CD4-positive, alpha-beta T cell treated with Interferon alpha-2 for 1 hour (primary cell): ENCODE measurements around the gene SLC2A11.
"Not testable (repeated sequence)": the region's sequence is repeated elsewhere in the genome, so short reads cannot be mapped to it uniquely, and the experiment has no call there.

Experiments
- DNase-seq, 2 donors: peaks; one replicate each; pipeline ENCODE4 v3.0.0-alpha.2; 2020 to 2022

SLC2A11 gene

DNA sequence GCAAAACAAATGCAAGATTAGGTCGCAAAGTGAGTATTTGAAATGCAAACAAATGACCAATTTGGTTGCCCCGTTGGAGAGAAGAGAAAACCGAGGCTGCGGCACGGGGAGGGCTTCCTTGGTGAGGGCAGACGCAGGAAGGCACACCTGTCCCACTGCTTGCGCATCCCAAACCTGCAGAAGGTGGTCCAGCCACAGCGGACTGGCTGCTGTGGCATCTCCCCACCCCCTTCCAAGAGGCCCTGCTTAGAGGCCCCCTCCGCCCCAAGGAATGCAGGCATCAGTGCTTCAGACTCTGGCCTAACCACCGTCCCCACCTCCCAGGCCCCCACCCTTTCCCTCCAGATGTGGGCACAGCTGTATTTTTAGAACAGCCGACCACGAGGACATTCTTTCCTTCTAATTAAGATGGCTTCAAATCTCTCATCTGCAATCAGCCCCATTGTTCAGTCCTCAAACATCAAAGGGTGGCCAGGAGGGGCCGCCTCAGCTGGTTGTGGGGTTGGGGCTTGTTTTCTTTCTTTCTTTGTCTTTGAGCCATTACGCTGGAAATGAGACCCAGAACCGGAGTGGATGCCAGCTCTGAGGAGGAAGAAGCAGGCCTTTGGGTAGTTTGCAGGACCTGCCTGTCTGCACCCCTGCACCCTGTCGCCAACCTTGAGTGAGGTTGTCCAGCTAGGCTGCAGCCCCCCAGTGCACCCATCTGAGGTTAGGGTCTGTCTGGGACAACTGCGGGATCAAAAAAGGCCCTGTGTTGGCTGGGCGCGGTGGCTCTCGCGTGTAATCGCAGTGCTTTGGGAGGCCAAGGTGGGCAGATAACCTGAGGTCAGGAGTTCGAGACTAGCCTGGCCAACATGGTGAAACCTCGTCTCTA is 9.4 kb upstream of the SLC2A11 start:
- DNase-seq, result no peak

DNA sequence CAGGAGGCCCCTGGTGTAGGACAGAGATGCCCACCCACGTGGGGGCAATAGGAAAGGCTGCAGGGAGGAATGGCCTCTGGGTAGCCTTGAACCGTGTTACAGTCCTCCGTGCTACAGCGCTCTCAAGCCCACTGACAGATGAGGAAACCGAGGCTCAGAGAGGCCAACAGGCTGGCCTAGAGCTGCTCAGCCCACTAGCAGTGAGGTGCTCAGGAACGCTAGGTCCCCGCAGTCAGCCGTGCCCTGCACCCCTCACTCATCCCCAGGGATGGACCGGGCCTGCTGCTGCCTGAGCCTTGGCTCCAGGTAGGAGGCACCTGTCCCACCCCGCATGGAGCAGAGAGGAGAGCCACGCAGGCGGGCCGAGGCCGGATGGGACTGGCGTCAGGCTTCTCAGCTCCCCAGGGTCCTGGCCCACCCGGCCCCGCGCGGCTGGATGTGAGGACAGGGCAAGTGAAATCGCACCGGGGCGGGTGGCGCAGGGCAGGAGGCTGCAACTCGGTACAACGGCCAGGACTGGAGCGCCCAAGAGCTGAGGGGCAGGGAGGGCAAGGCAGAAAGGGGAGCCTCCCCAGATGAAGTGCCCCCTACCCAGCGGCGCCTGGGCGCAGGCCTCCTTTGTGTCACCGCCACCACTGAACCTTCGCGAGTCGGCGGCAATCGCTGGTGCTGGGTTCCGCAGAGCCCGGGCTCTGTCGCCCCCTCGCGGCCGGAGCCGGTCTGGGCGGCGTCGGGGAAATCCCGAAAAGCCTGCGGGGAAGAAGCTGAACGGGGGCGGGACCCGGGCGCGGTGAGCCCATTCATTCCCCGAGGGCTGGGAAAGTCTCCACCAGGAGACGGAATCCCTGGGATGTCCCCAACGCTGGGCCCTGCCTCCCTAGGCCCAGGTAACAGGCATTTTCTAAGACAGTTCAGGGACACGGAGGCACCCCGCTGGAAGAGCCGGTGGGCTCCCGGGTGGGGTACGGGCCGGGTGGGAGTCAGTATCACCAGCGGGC is 8.4 kb upstream of the SLC2A11 start:
- DNase-seq, result peak; percentile 82 to 87

DNA sequence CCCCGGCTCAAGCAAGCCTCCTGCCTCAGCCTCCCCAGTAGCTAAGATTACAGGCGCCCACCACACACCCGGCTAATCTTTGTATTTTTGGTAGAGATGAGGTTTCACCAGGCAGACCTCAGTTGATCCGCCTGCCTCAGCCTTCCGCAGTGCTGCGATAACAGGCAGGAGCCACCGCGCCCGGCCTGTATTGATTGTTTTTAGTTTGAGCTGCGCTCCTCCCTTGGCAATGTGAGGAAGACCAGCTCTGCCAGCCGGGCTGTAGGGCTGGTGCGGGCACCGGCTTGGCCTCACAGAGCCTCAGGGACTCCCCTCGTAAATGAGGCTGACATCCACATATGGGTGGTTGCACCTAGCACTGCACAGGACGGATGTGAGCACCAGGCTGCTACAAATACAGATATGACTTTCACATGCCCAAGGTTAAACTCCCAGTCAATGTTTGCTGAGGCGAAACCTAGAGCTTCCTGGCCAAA is 7.5 kb upstream of the SLC2A11 start:
- no peak for DNase-seq

DNA sequence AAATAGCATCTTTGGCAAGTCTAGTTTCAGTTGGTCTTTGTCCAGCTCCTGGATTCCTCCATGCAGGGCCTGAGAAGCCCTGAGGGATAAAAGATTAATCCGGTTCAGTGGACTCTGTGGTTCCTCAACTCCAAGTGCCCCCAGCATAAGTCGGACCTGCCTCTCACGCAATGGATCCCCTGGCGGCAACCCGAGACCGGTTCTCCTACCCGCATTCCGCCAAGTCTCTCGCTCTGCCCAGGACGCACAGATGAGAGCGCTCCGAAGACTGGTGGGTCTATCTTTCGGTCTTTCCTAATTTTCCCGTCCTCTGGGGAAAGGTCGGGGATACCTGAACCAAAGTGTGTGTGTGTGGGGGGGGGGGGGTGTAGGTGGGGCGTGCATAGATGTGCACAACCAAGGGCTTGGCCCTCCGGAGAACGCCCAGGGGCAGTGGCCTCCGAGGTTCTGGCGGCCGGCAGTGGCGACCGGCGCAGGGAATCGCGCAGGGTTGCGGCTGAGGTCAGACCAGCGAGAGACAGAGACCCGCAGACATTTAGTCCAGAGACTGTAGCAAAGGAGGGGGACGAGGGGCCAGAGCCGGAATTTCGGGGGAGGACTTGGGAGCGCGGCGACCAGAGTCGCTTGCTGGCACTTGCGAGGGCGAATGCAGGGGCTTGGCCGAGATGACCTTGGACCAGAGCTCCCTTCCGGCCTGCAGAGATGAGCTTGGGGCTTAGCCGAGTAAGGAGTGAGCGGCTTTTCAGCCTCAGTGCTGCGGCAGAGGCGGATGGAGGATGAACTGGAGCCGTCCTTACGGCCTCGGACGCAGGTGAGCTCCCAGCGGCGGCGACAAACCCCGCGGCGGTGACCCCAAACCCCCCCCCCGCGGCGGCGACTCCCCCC is 712 bp upstream of the SLC2A11 start:
- peak in 1 of 2 donors; percentile 16 for DNase-seq

DNA sequence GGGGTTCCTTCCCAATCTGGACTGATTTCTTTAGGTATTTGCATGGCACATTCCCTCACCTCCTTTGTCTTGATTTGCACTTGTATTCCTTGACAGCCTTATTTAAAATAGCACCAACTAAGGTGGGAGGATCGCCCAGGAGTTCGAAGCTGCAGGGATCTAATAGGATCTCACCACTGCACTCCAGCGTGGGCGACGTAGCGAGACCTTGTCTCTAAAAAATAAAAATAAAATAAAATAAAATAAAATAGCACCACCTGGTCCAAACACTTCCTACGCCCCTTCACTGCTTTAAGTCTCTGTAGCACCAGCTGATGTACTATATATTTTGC is 775 bp downstream of the SLC2A11 start:
- no peak for DNase-seq

DNA sequence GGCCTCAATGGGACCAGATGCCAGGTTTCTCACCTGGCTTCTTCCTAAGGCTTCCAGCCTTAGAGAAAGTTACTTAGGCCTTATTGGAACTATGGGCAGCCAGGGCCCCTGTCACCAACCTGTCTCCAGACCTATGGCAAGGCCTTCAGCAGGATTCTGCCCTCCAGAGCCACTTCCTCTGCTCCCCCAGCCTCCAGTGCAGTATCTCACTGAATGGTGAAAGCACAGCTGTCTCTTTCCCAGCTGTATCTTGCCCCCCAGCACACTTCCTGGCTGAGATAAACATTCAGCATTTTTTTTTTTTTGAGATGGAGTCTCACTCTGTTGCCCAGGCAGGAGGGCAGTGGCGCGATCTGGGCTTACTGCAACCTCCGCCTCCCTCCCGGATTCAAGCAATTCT is 1.5 kb downstream of the SLC2A11 start:
- no peak for DNase-seq

DNA sequence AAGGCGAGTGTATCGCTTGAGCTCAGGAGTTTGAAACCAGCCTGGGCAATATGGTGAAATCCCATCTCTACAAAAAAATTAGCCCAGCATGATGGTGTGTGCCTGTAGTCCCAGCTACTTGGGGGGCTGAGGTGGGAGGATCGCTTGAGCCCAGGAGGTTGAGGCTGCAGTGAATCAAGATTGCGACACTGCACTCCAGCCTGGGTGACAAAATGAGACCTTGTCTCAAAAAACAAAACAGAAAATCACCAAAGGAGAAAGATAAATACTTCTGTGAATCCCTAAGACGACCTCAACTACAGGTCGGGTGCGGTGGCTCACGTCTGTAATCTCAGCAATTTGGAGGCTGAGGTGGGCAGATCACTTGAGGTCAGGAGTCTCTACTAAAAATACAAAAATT is 2.5 kb downstream of the SLC2A11 start:
- not testable (repeated sequence) for DNase-seq

DNA sequence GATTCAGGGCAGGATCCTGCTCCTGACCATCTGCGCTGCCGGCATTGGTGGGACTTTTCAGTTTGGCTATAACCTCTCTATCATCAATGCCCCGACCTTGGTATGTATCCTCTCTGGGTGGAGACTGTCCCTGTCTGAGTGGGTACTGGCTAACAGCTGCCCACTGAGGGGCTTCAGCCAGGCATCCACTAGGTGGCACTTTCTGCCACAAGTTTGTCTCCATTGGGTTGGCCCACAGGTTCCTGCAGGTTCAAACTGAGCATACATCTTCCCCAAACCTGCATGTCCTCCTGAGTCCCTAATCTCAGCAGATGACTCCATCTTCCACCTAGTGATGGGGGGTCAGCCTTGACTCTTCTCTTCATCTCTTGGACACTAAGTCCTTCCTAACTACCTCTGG is 4.4 kb downstream of the SLC2A11 start:
- DNase-seq, result peak; percentile 30 to 46

DNA sequence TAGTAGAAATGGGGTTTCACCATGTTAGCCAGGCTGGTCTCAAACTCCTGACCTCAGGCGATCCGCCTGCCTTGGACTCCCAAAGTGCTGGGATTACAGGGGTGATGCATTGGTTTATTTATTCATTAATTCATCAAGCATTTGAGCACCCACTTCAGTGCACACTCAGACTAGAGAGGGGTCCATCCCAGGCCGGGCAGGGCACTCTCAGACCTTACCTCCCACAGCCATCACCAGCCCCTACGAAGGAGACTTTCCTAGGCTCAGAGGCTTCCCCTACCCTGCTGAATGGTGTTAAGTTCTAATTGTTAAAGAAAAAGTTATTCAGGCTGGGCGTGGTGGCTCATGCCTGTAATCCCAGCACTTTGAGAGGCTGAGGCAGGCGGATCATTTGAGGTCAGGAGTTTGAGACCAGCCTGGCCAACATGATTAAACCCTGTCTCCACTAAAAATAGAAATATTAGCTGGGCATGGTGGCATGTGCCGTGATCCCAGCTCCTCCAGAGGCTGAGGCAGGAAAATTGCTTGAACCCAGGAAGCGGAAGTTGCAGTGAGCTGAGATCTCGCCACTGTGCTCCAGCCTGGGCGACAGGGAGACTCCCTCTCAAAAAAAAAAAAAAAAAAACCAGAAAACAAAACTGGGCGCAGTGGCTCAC is 7.0 kb downstream of the SLC2A11 start:
- not testable (repeated sequence) for DNase-seq

DNA sequence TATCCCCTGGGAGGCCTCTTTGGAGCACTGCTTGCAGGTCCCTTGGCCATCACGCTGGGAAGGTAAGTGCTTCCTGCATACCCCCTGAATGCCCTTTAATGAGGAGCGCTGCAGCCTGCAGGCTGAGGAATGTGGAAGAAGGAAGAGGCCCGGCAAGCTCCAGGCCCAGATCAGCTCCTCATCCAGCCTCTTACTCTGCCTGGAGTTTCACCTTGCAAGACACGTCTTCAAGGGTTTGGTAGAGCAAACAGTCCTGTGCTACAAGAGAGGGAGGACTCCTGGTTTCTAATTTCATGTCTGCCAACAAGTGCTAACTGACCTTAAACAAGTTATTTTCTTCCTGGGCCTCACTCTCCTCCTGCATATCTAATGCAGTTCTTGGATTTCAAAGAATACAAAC is 10.9 kb downstream of the SLC2A11 start:
- no peak for DNase-seq

DNA sequence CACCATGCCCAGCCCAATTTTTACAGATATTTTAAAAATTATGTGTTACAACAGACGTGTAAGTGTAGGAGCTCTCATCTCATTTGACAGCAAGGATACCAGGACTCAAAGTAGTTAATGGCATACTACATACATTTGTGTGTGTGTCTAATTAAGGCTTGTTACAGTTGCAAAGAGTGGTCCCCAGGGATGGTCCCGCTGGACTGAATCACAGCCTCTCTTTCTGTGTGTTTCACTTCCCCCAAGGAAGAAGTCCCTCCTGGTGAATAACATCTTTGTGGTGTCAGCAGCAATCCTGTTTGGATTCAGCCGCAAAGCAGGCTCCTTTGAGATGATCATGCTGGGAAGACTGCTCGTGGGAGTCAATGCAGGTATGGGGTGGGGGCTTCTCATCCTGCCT is 17.2 kb downstream of the SLC2A11 start:
- no peak for DNase-seq

DNA sequence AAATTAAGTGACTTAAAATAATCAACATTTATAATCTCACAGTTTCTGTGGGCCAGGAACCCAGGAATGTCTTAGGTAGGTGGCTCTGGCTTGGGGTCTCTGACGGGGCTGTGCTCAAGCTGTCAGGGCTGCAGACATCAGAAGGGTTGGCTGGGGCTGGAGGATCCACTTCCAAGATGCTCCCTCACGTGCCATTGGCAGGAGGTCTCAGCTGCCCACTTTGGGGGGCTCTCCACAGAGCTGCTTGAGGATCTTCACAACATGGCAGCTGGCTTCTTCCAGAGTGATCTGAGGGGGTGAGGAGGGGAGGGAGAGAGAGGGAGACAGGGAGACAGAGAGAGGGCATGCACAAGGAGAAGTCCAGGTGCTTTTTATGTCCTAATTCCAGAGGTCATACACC is 18.1 kb downstream of the SLC2A11 start:
- DNase-seq, result no peak

DNA sequence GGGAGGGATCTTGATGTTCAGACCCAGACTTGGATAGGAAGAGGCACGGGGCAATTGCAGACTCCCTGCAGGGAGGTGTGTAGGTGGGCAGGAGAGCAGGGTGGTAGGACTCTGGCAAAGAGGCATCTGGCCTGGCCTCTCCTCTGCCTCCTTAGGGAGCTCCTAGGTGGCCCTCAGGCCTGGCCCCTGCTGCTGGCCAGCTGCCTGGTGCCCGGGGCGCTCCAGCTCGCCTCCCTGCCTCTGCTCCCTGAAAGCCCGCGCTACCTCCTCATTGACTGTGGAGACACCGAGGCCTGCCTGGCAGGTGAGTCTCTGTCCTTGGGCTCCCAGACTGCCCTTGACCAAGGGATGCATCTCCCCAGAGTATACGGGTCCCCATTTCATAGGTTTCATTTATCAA is 19.9 kb downstream of the SLC2A11 start:
- no peak for DNase-seq

DNA sequence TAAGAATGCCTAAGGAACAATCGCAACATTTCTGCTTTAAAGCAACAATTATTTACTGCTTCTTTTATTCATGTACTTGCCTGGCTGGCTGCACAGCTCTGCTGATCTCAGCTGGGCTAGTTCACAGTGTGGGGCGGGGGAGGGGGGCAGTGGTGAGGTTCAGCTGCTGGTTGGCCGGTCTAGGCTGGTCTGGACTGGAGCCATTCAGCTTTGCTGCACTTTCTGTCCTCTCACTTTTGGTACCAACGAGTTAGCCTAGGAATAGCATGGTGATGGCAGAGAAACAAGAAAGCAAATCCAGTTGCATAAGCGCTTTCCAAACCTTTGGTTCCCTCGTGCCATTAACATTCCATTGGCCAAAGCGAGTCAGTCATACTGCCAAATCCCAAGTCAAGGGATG is 20.5 kb downstream of the SLC2A11 start:
- no peak for DNase-seq

DNA sequence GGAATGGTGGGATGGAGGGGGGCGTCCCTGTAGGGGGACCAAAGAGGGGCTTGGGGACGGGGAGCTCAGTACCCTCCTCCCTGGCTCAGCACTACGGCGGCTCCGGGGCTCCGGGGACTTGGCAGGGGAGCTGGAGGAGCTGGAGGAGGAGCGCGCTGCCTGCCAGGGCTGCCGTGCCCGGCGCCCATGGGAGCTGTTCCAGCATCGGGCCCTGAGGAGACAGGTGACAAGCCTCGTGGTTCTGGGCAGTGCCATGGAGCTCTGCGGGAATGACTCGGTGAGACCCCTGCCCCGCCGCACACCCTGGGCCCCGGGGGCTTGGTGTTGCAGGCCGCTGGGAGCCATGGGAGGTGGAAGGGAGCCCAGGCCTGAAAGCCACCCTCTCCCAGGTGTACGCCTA is 24.7 kb downstream of the SLC2A11 start:
- no peak for DNase-seq

DNA sequence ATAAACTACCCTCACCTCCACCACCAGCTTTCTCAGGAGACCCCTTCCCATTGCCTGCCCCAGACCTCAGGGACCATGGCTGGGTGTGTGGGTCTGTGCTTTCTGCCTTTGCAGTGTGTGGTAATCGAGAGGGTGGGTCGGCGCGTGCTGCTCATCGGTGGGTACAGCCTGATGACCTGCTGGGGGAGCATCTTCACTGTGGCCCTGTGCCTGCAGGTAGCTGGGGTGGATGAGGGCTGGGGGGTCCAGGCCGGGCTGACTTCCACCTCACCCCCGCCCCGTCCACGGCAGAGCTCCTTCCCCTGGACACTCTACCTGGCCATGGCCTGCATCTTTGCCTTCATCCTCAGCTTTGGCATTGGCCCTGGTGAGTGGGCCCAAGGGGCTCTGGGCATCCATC is 26.0 kb downstream of the SLC2A11 start:
- DNase-seq, result no peak

DNA sequence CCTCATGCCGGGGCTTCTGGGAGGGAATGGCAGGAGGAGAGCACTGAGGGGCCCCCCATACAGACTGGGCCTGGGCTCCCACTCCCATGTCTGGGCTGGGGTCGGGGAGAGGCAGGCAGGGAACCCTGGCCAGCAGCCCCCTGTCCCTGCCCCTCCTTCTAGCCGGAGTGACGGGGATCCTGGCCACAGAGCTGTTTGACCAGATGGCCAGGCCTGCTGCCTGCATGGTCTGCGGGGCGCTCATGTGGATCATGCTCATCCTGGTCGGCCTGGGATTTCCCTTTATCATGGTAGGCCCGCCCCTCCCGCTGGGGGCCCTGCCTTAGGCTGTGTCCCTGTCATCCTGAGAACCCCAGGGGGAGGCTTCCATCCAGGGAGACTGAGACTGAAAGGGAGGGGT is 26.5 kb downstream of the SLC2A11 start:
- no peak for DNase-seq

DNA sequence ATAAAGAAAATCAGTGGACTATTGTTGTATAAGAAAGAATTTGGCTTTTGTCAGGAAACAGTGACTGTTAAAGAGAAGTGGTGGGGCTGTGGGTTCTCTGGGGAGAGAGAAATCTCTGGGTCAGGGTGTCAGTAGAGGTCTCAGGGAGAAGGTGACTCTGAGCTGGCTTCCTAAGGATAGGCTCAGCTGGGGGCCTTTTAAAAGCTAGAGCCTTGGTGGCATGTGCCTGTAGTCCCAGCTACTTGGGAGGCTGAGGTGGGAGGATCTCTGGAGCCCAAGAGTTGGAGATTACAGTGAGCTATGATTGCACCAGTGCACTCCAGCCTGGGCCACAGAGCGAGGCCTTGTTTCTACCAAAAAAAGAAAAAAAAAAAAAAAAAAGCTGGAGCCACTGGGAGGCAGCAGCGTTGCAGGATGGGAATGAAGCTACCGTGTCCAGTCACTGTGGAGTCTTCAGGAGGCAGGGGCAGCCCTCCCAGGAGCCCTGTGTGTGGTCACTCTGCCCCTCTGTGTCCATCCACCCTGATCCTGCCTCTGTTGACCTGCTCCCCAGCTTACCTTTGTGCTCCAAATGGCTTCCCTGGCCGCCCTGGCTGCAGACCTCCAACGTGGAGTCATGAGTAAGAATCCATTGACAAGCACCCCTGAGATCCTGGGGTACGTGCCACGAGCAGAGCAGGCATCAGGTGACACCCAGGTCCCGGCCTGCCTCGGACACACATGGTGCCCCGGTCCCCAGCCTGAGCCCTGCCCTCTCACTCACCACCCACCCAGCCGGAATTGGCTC is 31.1 kb downstream of the SLC2A11 start:
- DNase-seq, result no peak

DNA sequence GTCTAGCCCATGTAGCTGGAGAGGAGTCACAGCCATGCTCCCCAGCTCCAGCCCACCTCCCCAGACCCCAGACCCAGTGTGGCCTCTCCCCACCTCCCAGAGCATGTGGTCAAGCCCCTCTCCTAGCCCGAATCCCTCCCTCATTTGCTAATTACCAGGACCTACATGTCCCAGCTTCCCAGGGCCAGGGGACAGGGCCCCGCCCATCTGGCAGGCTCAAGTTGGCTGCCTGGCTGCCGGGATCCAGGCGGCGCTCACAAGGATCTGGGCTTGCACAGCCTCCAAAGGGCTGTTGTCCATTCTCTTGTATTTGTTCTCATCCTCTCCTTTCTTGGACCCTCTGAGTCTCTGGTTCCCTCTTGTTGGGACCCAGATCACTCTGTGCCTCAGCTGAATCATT is 31.9 kb downstream of the SLC2A11 start:
- no peak for DNase-seq

DNA sequence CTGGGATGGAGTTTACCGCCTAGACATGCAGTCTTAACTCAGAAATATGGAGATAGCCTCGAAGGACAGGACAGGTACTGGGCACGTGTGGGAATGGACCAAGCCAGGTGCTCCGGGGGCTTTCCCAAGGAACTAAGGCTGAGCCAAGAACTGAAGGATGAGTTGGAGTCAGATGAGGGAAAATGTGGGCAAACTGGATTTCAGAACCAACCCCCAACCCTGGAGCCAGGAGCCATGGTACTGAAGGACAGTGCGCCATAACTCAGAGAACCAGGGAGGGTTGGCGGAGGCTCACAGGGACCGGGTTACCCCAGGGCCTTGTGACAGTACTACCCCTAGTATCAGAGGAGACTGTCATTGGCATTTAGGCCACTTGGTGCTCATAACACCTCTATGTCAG is 34.1 kb downstream of the SLC2A11 start:
- no peak for DNase-seq

DNA sequence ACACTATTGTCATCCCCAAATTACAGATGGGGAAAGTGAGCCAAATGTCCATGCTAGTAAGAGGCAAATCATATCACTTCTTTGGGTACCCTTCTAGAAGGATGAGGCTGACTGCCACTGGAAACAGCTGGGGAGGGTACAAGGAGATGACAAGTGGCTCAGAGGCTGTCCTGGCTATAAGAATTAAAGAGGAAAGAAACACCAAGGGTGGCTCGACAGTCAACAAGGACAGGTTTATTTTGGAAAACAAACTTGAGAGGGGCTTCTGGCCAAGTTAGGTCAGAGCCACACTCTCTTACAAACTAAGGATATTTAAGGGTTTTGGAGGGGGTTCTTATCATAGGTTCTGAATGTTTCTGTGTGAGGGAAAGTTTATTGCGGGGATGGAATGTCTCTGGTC is 34.5 kb downstream of the SLC2A11 start:
- no peak for DNase-seq
